ENCODE results near the gene C16orf74. TPM values are rescaled to one million over a fixed set of nuclear protein-coding genes. Genes with fewer than 3 reads are reported as not detected.

C16orf74 gene
- total RNA-seq, 1 donor from 2014 or later = 11.6 TPM

DNA sequence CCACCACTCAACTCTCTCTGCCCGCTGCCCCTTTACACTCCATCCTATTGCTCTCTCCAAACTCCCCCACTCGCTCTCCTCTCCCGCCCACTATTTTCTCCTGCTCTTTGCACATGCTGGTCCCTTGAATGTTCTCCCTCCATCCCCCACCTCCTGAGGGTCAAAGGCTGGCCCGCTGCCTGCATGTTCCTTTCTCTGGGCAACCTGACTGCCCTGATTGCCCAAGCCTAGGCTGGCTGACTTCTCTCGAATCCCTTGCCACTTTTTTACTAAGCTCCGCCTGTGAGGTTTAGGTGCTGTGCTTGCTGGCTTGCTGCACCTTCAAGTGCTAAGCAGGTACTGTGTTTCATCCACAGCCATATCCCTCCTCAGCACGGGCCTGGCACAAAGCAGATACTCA, 45.7 kb upstream of the C16orf74 start:
- H3K27me3 ChIP-seq (ENCODE audit: control insufficient read depth, insufficient read depth, low read length) = no peaks in the 10 kb centered on the region
- H3K4me3 ChIP-seq (ENCODE audit: low read depth, low read length) = no peak overlapping the region
- H3K36me3 ChIP-seq (ENCODE audit: control insufficient read depth, insufficient read depth, low read length) = peaks cover 1% of the 10 kb centered on the region
- TF ChIP-seq, protein P1, sequence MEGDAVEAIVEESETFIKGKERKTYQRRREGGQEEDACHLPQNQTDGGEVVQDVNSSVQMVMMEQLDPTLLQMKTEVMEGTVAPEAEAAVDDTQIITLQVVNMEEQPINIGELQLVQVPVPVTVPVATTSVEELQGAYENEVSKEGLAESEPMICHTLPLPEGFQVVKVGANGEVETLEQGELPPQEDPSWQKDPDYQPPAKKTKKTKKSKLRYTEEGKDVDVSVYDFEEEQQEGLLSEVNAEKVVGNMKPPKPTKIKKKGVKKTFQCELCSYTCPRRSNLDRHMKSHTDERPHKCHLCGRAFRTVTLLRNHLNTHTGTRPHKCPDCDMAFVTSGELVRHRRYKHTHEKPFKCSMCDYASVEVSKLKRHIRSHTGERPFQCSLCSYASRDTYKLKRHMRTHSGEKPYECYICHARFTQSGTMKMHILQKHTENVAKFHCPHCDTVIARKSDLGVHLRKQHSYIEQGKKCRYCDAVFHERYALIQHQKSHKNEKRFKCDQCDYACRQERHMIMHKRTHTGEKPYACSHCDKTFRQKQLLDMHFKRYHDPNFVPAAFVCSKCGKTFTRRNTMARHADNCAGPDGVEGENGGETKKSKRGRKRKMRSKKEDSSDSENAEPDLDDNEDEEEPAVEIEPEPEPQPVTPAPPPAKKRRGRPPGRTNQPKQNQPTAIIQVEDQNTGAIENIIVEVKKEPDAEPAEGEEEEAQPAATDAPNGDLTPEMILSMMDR (IDR thresholded peaks at IDR 0.05; ENCODE audit: insufficient read depth, low read length, poor library complexity, severe bottlenecking) = no peak
- DNase-seq (ENCODE audit: low read depth) = no peak

DNA sequence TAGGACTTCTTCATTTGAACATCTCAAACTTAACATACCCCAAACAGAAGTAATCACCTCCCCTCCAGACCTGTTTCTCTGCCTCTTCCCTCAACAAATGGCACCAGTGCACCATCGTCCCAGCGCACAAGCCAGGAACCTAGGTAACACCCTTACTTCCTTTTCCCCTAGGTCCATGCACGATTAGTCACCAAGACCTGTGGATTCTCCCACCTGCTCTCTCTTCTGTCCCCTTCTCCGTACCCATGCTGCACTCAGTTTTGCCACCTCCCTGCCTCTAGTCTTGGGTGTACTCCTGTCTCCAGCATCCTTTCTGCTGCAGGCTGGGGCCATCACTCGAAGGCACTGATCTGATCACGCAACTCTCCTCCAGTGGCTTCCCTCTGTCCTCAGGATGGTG, 45.3 kb upstream of the C16orf74 start:
- no peak for DNase-seq (ENCODE audit: low read depth)
- H3K27me3 ChIP-seq (ENCODE audit: control insufficient read depth, insufficient read depth, low read length) = no peaks in the 10 kb centered on the region
- TF ChIP-seq, protein P1 (IDR thresholded peaks at IDR 0.05; ENCODE audit: insufficient read depth, low read length, poor library complexity, severe bottlenecking) = no peak
- peaks cover 1% of the 10 kb centered on the region for H3K36me3 ChIP-seq (ENCODE audit: control insufficient read depth, insufficient read depth, low read length)
- H3K4me3 ChIP-seq (ENCODE audit: low read depth, low read length) = no peak overlapping the region

DNA sequence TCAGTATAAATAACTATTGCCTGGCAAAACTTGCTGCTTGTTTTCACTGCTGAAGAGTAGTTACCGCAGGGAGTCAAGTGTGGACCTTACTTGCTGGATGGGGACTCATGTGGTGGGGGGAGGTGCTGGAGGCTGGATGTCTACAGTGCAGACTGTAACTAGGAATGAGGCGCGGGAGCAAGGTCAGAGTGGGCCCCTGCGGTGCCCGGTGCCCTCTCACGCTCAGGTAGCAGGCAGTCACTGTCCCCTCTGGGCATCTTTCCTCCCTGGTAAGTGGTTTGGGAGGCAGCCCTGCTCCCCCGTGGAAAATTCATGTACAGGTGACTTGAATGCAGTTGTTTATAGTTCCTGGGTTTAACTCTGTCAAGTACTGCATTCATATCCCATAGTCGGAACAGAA, 43.8 kb upstream of the C16orf74 start:
- peaks cover 1% of the 10 kb centered on the region for H3K36me3 ChIP-seq (ENCODE audit: control insufficient read depth, insufficient read depth, low read length)
- H3K4me3 ChIP-seq (ENCODE audit: low read depth, low read length) = no peak overlapping the region
- no peaks in the 10 kb centered on the region for H3K27me3 ChIP-seq (ENCODE audit: control insufficient read depth, insufficient read depth, low read length)
- DNase-seq (ENCODE audit: low read depth) = no peak
- TF ChIP-seq, protein P1 (IDR thresholded peaks at IDR 0.05; ENCODE audit: insufficient read depth, low read length, poor library complexity, severe bottlenecking) = no peak

DNA sequence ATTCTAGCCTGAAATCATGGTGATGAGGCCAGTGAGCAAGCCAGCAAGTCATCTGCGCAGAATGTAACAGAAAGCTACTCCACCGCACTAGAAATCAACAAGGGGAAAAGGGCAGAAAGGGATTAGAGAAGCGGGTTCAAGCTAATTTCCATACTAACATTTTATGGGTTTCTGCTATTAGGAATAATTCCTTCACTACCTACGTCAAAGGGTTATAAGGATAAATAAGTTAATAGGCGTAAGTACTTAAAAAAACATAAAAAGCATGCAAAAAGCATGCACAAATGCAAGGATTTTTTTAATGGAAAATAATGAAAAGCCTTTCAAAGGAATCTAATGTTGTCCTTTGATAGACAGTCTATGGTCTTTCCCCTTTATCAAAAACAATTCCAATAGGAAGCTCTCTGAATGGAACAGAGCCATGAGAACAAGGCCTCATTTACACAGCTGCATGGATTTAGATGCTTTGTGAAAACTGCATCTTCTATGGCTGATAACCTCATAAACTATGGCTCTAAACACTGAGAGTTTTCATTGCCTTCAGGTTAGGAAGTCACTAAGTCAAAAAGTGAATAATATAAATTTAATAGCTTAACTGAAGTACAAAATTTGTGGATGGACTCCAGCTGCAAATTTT, 42.9 kb upstream of the C16orf74 start:
- Histone ChIP-seq H3K36me3 (ENCODE audit: control insufficient read depth, insufficient read depth, low read length) (peaks cover 1% of the 10 kb centered on the region), H3K4me3 (ENCODE audit: low read depth, low read length) (no peak overlapping the region), H3K27me3 (ENCODE audit: control insufficient read depth, insufficient read depth, low read length) (no peaks in the 10 kb centered on the region)
- no peak for DNase-seq (ENCODE audit: low read depth)
- TF ChIP-seq, protein P1 (IDR thresholded peaks at IDR 0.05; ENCODE audit: insufficient read depth, low read length, poor library complexity, severe bottlenecking) = no peak

DNA sequence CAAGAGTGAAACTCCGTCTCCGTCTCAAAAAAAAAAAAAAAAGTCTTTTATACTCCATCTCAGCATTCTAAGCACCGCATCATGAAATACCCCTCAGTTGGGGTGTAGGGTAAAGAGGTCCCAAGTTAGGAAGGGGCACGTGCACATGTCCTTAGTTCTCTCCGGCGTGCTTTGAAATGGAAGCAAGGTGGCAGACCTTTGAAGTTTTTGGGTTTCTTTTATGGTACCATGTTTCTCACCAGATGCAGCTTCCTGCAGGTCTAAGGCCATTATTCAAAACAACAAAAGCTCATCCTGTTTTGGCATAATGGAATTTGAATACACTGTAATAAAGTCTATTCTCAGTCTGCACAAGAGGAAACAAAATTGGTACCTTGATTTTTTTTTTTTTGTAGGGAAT, 38.9 kb upstream of the C16orf74 start:
- no peaks in the 10 kb centered on the region for H3K27me3 ChIP-seq (ENCODE audit: control insufficient read depth, insufficient read depth, low read length)
- no peak for DNase-seq (ENCODE audit: low read depth)
- TF ChIP-seq, protein P1 (IDR thresholded peaks at IDR 0.05; ENCODE audit: insufficient read depth, low read length, poor library complexity, severe bottlenecking) = no peak
- peaks cover 3% of the 10 kb centered on the region for H3K36me3 ChIP-seq (ENCODE audit: control insufficient read depth, insufficient read depth, low read length)
- H3K4me3 ChIP-seq (ENCODE audit: low read depth, low read length) = no peak overlapping the region

DNA sequence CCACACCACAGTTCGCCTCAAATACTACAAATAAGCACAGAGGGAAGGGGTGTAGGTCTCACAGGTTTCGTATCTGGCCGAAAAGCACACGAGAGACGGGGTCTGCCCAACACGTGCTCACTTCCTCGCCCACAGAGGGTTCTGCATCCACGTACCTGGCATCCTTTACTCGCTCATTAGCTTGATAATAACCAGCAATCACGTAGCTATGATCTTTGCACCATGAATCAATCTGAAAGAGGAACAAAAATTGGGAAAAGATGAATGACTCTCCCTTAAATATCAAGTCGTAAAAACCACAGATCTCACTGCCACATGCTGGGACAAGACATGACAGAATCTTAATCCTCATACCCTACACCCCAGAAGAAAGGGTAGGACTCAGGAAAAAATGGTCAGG, 37.9 kb upstream of the C16orf74 start:
- H3K4me3 ChIP-seq (ENCODE audit: low read depth, low read length) = no peak overlapping the region
- H3K36me3 ChIP-seq (ENCODE audit: control insufficient read depth, insufficient read depth, low read length) = peaks cover 3% of the 10 kb centered on the region
- TF ChIP-seq, protein P1 (IDR thresholded peaks at IDR 0.05; ENCODE audit: insufficient read depth, low read length, poor library complexity, severe bottlenecking) = no peak
- no peak for DNase-seq (ENCODE audit: low read depth)
- H3K27me3 ChIP-seq (ENCODE audit: control insufficient read depth, insufficient read depth, low read length) = no peaks in the 10 kb centered on the region
